Measurements from ENCODE around the gene FBRS.
A peak's percentile ranks its signal among the peaks of the same experiment; 100 is the strongest.
"Not testable (repeated sequence)": the region's sequence is repeated elsewhere in the genome, so short reads cannot be mapped to it uniquely, and the experiment has no call there.

FBRS gene

DNA sequence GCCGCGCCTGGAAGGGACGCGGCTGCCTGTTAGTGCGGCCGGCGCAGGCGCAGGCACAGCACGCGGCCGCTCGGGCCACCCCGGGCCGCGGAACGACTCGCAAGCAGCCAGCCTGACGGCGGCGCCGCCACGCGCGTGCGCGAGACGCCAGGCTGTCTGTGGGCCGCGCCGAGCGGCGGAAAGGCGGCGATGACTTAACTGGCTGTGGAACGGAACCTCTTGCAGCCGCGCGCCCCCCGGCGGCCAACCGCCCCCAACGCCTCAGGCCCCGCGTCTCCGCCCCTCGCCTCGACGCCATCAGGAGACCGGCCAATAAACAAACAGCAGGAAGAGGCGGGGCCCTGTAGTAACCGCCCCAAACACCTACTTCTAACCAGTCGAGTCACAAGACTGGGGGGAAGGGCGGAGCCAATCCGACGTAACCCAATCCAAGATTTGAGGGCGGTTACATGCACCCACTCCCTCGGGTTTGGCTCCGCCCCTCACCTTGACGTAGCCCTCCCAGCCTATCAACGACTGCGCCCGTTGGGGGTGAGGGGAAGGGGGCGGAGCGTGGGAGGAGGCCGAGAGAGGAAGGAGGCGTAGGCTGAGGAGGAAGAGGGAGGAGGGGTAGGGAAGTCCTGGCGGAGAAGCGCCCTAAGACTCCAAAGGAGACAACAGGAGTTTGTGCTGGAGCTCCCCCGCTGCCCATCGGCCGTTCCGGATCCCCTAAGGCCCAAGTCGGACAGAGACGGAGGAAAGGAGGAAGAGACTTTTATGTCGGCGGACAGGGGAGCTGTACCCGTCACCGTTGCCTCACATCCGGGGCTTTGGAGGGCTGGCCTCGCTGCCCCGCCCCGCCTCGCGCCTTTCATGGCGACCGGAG, at the start of gene FBRS:
Gene FBRS, plus strand, starts transcription at position 566 of the 865 bp plus-strand sequence. CDS start 1,088 bp downstream, outside the sequence.
- DNase-seq: peak; percentile 100

DNA sequence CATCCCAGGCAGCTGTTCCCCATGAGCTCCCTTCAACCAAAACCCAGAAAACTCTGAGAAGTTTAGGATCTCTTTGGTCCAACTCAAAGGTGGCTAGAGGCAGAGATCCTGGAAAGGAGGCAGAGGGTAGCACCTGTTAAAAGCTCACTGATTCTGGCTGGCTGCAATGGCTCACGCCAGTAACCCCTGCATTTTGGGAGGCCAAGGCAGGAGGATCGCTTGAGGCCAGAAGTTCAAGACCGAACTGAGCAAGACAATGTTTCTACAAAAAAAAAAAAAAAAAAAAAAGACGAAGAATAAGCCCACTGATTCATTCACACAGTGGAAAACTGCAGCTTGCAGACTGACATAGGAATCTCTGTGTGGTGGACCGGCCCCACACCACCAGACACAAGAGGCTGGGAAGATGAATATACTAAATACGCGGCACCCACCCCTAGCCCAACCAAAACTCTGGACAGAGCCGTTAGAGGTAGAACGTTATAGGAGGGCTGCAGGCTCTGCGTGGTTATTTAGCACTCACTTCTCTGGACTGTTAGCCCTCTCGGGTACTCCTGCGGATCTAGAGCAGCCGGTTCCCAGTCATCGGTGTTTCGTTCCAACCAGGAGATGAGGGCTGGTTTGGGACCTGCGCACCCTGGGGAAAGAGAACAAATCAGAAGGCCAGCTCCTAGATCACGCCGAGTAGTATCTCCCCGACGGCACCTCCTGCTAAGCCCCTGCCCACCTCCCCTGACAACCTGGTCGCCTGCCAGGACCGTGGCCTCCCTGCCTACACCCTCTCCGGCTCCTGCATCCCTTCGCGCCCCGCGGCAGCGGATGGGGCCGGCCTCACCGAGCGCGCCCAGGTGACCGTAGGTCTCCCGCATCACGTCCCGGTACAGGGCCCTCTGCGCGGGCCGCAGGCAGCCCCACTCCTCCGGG, 49.0 kb upstream of the FBRS start:
- peak; percentile 59 for DNase-seq

DNA sequence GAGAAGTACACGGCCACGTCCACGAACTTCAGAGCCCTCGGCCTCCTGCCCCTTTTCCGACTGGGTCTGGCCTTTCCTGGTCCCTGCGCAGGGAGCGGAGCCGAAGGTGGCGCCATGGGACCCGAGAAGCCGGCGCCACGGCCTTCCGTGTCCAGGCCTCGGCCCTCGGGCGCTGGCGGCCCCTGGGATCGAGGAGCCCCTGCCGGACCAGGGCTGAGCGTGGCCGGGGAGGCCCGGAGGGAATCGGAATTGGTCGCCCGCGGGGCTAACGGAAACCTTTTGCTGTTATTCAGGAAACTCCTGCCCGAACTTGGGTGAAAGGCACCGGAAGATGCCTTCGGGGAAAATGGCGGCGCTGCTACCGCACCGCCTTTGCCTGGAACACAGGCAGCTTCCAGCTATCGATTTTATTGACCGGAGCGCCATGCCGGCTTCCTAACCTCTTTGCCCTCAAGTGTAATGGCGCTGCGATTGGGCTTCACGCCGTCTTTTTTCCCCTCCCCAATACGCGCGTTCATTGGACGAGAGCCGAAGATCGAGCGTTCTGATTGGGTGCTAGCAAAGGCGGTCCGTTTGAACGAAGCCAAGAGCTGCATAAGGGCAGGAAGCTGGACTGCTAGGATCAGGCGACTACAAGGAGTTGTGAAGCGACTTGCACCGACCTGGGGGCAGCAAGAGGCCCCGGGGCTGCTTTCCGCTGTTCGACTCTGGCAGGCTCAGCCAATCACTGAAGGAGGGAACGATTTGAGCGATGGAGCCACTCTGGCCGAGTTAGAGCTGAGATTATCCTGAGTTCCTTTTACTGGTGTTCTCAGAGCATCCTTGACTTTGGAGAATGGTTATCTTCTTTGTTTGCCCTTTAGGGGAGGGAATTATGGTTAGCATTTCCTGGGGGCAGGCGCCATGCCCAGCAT, 48.0 kb upstream of the FBRS start, which contains the start of gene ZNF689:
Gene ZNF689, minus strand, starts transcription at position 464 of the 914 bp plus-strand sequence. Its CDS starts 348 bp downstream, at position 116.
- DNase-seq: peak; percentile 95

DNA sequence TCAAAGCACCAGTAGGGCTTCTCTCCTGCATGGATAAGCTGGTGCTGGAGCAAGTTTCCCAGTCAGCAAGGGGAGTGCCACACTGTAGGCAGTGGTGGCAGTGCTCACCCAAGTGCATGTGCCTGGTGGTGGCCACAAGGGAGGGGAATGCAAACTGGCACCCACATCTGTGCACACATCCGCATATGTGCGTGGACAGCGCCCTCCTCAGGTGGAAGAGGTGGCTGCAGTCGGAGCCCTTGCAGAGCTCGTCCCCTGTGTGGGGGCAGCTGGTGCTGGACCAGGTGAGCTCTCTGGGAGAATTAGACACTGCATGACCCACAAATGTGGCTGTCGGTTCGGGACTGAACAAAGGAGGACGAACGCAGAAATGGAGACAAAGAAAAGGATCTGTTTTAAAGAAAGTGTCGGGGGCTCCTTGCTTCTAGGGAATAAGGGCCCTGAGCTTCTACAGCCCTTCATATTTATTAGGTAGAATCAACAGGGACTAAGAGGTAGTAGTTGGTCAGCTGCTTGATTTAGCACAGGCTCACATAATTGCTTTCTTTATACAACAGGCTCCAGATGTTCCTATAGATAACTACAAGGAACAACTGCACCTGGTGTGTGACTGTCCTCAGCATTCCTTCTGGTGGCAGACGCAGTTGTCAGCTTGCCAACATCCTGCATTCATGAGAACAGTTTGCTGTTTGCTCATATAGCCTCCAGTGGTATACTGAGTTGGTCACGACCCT, 42.7 kb upstream of the FBRS start:
- peak; percentile 88 for DNase-seq

DNA sequence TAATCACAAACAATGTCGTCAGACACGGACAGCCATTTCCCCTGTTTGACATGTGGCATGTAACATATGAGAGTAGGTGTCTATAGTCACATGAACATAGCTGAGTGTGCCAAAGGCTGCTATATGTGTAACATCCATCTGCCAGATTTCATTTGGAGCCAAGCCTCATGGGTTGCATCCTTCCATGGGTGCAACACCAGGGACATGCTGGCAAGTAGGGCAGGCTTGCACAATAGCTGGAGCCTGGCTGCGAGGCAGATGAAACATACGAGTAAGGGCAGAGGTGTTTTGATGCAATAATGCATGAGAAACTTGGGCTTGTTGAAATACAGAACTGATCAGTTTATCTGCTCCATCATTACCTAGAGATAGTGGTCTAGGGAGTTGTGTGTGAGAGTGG, 39.0 kb upstream of the FBRS start:
- DNase-seq: no peak

DNA sequence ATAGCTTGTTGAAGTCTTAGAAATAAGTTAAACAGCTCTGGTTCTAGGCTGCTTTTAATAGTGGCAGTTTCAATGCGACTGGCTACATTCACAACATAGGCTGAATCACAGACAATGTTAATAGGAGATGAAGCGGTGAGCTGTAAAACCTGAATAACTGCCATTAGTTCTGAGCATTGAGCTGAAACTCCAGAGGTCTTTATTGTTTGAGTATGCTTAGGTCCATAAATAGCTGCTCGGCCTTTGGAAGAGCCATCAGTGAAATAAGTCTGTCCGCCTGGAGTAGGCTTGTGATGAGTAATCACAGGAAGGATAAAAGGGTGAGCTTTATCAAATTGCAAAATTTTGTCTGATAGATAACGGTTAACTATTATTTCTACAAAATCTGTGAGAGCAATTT, 38.6 kb upstream of the FBRS start:
- no peak for DNase-seq

DNA sequence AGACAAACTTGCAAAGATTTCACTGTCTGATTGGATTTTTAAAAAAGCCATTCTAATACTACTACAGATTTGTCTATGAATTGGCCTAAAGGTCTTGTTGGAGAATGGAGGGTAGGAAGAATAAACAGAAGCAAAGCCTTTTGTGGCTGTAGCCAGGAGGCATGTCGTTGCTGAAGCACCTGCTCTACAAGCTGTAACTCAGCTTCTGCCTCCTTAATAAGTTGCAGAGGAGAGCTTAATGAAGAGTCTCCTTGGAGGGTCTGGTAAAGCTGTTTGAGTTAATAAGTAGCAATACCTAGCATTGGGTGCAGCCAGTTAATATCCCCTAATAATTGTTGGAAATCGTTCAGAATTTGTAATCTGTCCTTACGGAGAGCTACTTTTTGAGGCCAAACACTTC, 38.1 kb upstream of the FBRS start:
- no peak for DNase-seq

DNA sequence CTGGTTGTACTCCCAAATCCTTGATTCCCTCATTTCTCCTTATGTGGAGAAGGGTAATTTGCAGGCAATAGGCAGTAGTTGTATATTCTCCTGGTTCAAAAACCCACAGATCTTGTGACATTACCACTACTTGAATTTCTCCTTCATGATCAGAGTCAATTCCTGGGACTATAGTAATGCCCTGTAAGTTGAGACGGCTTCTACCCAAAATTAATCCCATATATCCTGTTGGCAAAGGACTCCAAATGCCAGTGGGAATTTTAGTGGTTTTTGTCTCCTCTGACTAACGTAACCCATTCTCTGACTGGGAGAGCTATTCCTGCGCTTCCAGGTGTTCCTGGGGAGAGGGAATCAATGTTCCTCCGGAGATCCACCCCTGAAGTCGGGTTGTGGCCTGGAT, 36.5 kb upstream of the FBRS start:
- DNase-seq: no peak

DNA sequence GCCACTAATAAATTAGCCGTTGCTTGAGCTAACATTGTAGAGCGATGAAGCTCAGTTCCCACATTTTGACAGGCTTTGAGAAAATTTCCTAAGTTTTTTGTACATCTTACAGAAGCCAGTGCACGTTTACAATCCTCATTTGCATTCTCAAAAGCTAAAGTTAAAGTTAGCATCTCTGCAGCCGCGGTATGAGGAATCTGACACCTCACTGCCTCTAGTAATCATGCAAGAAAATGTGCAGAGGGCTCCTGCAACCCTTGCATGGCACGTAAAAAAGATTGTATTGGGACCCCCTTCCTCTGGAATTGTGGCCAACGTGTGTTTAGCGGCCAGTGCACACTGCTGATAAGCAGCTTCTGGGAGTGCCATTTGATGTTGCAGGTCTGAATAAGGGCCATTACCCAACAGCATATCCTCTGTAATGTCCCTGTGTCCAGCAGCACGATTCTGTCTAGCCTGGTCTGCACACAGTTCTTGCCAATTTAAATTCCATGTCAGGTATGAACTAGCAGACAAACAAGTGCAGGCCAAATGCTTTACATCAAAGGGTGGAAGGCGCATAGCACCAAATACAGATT, 35.7 kb upstream of the FBRS start:
- DNase-seq: no peak

DNA sequence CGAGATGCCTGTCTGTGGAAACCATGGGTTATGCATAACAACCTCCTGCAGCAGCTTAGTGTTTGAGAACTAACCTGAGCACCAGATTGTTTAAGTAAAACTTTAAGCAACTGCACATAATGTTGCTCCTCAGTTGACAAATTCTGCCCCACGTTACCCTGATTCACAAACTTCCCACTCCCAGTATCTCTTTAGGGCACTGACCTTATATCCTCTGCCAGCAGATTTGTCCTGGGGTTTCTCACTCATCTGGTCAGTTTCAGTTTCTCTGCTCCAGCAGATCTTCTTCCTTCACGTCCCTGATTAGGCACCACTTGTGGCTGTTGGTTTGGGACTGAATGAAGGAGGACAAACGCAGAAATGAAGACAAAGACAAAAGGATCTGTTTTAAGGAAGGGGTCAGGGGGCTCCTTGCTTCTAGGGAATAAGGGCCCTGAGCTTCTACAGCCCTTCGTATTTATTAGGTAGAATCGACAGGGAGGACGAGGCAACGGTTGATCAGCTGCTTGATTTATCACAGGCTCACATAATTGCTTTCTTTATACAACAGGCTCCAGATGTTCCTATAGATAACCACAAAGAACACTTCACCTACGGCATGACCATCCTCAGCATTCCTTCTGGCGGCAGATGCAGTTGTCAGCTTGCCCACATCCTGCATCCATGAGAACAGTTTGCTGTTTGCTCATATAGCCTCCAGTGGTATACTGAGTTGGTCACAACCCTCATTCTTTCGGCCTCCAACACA, 34.5 kb upstream of the FBRS start:
- DNase-seq: no peak

DNA sequence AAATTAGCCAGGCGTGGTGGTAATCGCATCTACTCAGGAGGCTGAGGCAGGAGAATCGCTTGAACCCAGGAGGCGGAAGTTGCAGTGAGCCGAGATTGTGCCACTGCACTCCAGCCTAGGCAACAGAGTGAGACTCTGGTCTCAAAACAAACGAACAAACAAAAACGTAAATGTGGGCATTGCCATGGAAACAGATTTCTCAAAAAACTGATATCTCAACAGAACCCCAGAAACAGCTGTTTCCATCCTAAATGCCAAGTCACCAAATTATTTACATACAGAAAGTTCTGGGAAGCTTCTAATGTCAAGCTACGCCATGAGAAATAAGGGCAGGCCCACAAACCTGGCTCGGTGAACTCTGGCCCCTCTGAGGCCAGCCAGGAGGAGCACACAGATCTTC, 32.0 kb upstream of the FBRS start:
- DNase-seq: no peak

DNA sequence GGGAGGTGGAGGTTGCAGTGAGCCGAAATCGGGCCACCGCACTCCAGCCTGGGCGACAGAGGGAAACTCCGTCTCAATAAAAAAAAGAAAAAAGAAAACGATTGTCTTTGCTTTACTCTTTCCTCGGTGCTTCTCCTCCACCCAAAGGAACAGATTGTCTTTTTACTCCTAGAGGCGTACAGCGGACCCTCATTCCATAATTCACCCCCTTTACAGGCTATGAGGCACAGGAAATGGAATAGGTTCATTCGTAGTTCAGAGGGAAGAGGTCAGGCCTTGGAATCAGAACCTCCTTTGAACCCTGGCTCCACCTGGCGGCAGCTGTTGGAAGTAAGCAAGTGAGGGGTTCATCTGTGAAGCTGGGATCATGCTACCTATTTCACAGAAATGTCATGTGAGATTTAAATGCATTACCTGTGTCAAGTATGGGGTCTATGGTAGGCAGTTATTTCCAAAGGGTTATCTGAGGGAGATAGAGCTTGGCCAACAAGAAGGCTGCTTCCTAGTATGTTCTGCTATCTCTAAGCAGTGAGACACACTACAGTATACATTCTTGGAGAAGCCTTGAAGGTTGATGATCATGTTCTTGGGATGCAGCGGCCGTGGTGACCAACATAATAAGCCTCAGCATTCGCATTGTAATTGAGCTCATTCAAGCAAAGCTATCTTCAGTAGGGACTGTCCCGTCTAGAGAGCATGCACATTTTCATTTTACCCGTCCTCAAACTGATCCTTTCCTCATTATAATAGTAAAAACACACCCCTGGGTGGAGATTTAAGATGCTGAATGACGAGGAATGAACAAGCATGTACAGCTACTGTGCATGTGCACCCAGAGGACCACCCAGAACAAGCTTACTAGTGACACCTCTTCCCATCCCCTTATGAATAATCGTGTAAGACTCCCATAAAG, 29.3 kb upstream of the FBRS start:
- peak; percentile 94 for DNase-seq

DNA sequence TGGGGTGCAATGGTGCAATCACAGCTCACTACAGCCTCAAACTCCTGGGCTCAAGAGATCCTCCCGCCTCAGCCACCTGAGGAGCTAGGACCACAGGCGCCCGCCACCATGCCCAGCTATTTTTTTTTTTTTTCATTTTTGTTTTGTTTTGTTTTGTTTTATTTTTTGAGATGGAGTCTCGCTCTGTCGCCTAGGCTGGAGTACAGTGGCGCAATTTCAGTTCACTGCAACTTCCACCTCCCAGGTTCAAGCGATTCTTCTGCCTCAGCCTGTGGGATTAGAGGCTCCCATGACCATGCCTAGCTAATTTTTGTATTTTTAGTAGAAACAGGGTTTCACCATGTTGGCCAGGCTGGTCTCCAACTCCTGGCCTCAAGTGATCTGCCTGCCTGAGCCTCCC, 25.8 kb upstream of the FBRS start:
- not testable (repeated sequence) for DNase-seq

DNA sequence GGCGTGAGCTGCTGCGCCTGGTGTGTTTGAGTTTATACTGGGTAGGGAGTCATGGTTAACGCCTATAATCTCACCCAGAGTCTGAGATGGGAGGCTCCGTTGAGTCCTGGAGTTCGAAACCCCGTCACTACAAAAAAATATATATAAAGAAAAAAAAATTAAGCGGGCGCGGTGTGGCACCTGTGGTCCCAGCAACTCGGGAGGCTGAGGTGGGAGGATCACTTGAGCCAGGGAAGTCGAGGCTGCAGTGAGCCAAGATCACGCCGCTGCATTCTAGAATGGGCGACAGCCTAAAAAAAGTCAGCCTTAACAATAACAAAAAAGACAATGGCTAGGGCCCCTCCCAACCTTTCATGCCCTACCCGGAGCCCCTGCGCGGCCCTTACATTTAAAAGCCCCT, 24.7 kb upstream of the FBRS start:
- no peak for DNase-seq

DNA sequence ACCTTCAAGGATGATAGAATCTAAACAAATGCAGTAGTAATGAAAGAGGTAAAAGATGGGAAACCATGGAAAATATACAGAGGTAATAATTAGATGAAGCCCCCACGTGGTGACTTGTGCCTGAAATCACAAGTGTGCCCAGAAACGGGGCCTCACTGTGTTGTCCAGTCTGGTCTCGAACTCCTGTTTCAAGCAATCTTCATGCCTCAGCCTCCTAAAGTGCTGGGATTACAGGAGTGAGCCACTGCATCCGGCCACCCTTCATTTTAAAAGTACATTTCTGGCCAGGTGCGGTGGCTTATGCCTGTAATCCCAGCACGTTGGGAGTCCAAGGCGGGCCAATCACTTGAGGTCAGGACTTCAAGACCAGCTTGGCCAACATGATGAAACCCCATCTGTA, 21.6 kb upstream of the FBRS start:
- DNase-seq: no peak

DNA sequence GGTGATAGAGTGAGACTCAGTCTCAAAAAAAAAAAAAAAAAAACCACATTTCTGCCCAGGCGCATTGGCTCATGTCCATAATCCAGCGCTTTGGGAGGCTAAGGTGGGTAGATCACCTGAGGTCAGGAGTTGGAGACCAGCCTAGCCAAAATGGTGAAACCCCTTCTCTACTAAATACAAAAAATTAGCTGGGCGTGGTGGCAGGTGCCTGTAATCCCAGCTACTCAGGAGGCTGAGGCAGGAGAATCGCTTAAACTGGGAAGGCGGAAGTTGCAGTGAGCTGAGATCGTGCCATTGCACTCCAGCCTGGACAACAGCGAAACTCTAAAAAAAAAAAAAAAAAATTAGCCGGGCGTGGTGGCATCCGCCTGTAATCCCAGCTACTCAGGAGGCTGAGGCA, 21.1 kb upstream of the FBRS start:
- not testable (repeated sequence) for DNase-seq

DNA sequence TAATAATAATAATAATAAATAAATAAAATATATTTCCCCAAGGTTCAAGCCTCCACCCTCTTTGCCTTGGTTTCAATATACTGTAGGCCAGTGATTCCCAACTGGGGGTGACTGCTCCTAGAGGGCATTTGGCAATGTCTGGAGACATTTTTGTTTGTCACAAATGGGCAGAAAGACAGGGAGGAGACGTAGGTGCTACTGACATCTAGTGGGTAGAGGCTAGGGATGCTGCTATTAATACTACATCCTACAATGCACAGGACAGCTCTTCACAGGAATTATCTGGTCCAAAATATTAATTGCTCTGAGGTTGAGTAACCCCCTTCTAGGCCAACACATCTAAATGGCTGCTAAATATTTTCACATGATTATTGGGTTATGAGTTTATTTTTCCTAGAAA, 20.3 kb upstream of the FBRS start:
- DNase-seq: no peak

DNA sequence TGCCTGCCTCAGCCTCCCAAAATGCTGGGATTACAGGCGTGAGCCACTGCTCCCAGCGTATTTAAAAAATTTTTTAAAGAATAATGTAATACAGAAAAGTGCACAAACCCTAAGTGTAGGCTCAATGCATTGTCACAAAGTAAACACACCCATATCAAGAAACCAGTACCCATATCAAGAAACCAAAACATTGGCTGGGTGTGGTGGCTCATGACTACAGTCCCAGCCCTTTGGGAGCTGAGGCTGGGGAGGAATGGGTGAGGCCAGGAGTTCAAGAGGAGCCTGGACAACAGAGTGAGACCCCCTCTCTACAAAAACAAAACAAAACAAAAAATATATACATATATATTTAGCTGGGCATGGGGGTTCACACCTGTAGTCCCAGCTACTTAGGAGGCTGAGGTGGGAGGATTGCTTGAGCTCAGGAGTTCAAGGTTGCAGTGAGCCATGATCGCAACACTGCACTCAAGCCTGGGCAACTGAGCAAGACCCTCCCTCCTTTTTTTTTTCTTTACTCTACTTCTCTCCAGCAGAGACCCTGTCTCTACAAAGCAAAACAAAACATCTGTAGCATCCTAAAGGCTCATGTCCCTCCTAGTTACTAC, 16.8 kb upstream of the FBRS start:
- DNase-seq: no peak

DNA sequence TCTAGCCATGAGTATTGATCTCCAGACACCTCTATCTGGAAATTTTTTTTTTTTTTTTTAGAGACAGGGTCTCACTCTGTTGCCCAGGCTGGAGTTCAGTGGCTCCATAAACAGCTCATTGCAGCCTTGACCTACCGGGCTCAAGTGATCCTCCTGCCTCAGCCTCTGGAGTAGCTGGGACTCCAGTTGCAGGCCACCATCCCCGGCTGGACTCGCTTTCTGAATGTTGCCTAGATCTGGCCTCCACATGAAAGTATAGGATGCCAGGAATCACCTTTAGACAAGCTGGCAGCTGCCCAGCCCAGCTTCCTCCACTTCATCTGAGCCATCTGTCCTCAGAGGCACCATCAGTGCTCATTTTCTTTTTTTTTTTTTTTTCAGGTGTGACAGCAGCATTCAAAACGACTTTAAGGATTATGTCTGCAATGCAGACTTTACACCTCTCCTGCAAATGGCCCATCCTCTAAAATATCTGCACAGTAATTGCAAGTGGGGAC, 13.8 kb upstream of the FBRS start:
- DNase-seq: no peak

Measured in stimulated activated CD4-positive, alpha-beta T cell treated with anti-CD3 and anti-CD28 coated beads, Interleukin-15, amount 100 ng/mL, for 24 hours (primary cell).